Stomach (tissue), 9 donors: Measurements from ENCODE around the gene ZNF32. TPM values are rescaled to one million over a fixed set of nuclear protein-coding genes. Genes with fewer than 3 reads are reported as not detected.

Experiments used
- DNase-seq, 2 donors: peaks; one replicate each; pipeline versions ENCODE4 v3.0.0 to v3.0.0-alpha.2; 2013 to 2019
- H3K27ac ChIP-seq, 5 donors: fragments of 200-600 bp in 4 of 5; sonication (generic) in 4 of 5; one replicate each; pipeline ENCODE4 v1.5.1; 2013 to 2019; ENCODE audit warnings: mild to moderate bottlenecking in 1 of 5, moderate library complexity in 1 of 5
- H3K27me3 ChIP-seq, 3 donors: fragments of 200-600 bp; sonication (generic); one replicate each; pipeline ENCODE4 v1.5.1; 2017 to 2019; ENCODE audit warnings: mixed run types in 1 of 3
- H3K36me3 ChIP-seq, 4 donors: fragments of 200-600 bp; sonication (generic); 1 replicate in 3 of 4; 2 replicates in 1 of 4; pipeline ENCODE4 v1.5.1; 2016 to 2019
- H3K4me1 ChIP-seq, 4 donors: fragments of 200-600 bp; sonication (generic); one replicate each; pipeline ENCODE4 v1.5.1; 2016 to 2019
- H3K4me3 ChIP-seq, 4 donors: fragments of 200-600 bp; sonication (generic) in 3 of 4; one replicate each; pipeline ENCODE4 v1.5.1; 2016 to 2019; ENCODE audit warnings: mild to moderate bottlenecking in 1 of 4
- H3K9me3 ChIP-seq, 4 donors: fragments of 200-600 bp; sonication (generic); one replicate each; pipeline ENCODE4 v1.5.1; 2016 to 2019
- EP300 ChIP-seq: sonication (generic); formaldehyde crosslinking; IDR thresholded peaks from one replicate; pipeline ENCODE4 v1.6.1; 2017; ENCODE audit warnings: antibody characterized with exemption
- POLR2A ChIP-seq, 4 donors: fragments of 450-650 bp; IDR thresholded peaks; one replicate each; pipeline ENCODE4 v1.6.1; 2016; ENCODE audit warnings: antibody characterized with exemption in 4 of 4, control low read depth in 2 of 4, mild to moderate bottlenecking in 1 of 4, moderate library complexity in 1 of 4
- POLR2AphosphoS5 ChIP-seq, 3 donors: sonication (generic); formaldehyde crosslinking; IDR thresholded peaks; one replicate each; pipeline ENCODE4 v1.6.1; 2016; ENCODE audit warnings: antibody characterized with exemption in 3 of 3
- WGBS, 5 donors: extraction: QIAGEN DNeasy Blood & Tissue Kit in 3 of 5; methylation state at CpG; one replicate each; pipeline versions ENCODE4 v1.1.5 to v1.1.7; 2013 to 2018; 5-methylcytosine and 5-hydroxymethylcytosine counted together
- intact Hi-C: fragments of 100-400 bp; cut with DNase I; formaldehyde crosslinking; loops from one replicate; pipeline ENCODE4 v1.15.1; 2023; ENCODE audit warnings: low total_unique reads
- polyA plus RNA-seq, 3 donors: library from polyadenylated mRNA; stranded (reverse); fragments of 200-250 nt; gene quantifications; one replicate each; pipeline ENCODE4 v1.2.3, GENCODE V29; 2013
- total RNA-seq, 5 donors: library from RNA; depleted of rRNA; stranded (reverse); fragments of >200 nt; gene quantifications; one replicate each; pipeline versions ENCODE4 v1.1.0 to v1.2.3, GENCODE V29; 2014 to 2016
- TF ChIP-seq, protein P1 (sequence below), 7 experiments: fragments of 450-650 bp in 4 of 7; fragments of 200-600 bp in 3 of 7; sonication (generic) in 3 of 7; IDR thresholded peaks; one replicate each; pipeline ENCODE4 v1.5.1; 2016 to 2019; ENCODE audit warnings: antibody characterized with exemption in 7 of 7, control low read depth in 2 of 7, mild to moderate bottlenecking in 1 of 7
- donor health status: healthy with polysubstance abuse.
- donor health status: Bipolar disorder and iron deficiency.
- donor health status: healthy.

The ZNF32 gene
- total and polyA plus RNA-seq, 8 donors, result 8.7 to 75.9 (median 51.2) TPM

DNA sequence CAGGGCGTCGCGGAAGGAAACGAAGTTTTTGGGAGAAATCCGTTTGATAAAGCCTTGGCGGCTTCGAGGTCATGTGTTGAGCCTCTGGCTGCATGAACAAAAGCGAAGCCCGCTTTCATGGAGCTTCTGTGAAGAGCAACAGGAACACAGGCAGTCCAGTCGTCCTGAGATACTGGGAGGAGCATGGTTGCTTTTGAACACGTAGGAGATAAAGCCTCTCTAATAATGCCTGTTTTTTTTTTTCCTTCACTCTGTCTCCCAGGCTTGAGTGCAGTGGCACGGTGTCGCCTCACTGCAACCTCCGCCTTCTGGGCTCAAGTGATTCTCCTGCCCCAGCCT lies 473 bp upstream of the ZNF32 start:
- DNase-seq, result no peak
- intact Hi-C loops, result loop anchor here (10.0 kb wide), 1 partner anchor 74 kb away; the partner anchor contains the start of gene ZNF239
- Histone ChIP-seq H3K9me3 (peaks cover 19 to 34% (median 24%) of the 10 kb centered on the region in 4 donors), H3K27me3 (no peaks in the 10 kb centered on the region), H3K4me1 (peaks cover 0 to 21% (median 11%) of the 10 kb centered on the region in 4 donors), H3K27ac (peak overlapping the region in 4 of 5 donors; percentile 81 to 89 (median 84)), H3K4me3 (peak overlapping the region; percentile 63 to 90 (median 78)), H3K36me3 (peaks cover 18 to 27% (median 21%) of the 10 kb centered on the region in 4 donors)
- 15 to 20% (median 20%) methylated on average over 14 of the region's 14 CpGs for WGBS, 5 donors
- TF ChIP-seq POLR2A (IDR thresholded peaks at IDR 0.05) (no peak), POLR2AphosphoS5 (IDR thresholded peaks at IDR 0.05) (no peak), EP300 (no peak)
- TF ChIP-seq, protein P1, sequence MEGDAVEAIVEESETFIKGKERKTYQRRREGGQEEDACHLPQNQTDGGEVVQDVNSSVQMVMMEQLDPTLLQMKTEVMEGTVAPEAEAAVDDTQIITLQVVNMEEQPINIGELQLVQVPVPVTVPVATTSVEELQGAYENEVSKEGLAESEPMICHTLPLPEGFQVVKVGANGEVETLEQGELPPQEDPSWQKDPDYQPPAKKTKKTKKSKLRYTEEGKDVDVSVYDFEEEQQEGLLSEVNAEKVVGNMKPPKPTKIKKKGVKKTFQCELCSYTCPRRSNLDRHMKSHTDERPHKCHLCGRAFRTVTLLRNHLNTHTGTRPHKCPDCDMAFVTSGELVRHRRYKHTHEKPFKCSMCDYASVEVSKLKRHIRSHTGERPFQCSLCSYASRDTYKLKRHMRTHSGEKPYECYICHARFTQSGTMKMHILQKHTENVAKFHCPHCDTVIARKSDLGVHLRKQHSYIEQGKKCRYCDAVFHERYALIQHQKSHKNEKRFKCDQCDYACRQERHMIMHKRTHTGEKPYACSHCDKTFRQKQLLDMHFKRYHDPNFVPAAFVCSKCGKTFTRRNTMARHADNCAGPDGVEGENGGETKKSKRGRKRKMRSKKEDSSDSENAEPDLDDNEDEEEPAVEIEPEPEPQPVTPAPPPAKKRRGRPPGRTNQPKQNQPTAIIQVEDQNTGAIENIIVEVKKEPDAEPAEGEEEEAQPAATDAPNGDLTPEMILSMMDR (IDR thresholded peaks at IDR 0.05), result no peak

DNA sequence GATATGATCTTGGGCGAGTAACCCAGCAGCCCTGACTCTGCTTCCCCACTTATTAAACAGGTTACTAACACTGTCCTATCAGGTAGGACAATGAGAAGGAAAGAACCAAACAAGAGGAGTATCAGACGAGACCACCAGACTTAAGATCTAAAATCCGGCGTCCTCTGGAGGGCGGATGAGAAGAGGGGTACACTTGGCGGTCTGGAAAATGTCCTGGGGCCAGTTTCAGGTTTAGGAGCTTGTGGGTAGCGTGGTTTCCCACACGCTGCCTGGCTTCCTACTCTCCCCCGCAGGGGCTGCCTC lies 635 bp downstream of the ZNF32 start:
- H3K36me3 ChIP-seq, result peaks cover 28 to 38% (median 32%) of the 10 kb centered on the region in 4 donors
- peak overlapping the region; percentile 58 to 89 (median 83) for H3K27ac ChIP-seq
- no peak for TF ChIP-seq EP300
- TF ChIP-seq, protein P1 (IDR thresholded peaks at IDR 0.05), result no peak
- TF ChIP-seq POLR2AphosphoS5 (IDR thresholded peaks at IDR 0.05), result no peak
- no peak for TF ChIP-seq POLR2A (IDR thresholded peaks at IDR 0.05)
- DNase-seq, result no peak
- H3K4me3 ChIP-seq, result peak overlapping the region; percentile 63 to 90 (median 78)
- peaks cover 0 to 21% (median 11%) of the 10 kb centered on the region in 4 donors for H3K4me1 ChIP-seq
- WGBS, 5 donors, result 39 to 71% (median 47%) methylated on average over 7 to 9 of the region's 9 CpGs
- intact Hi-C loops, result loop anchor here (10.0 kb wide), 1 partner anchor 73 kb away; the partner anchor contains the start of gene ZNF239
- peaks cover 31 to 45% (median 35%) of the 10 kb centered on the region in 4 donors for H3K9me3 ChIP-seq
- no peaks in the 10 kb centered on the region for H3K27me3 ChIP-seq

DNA sequence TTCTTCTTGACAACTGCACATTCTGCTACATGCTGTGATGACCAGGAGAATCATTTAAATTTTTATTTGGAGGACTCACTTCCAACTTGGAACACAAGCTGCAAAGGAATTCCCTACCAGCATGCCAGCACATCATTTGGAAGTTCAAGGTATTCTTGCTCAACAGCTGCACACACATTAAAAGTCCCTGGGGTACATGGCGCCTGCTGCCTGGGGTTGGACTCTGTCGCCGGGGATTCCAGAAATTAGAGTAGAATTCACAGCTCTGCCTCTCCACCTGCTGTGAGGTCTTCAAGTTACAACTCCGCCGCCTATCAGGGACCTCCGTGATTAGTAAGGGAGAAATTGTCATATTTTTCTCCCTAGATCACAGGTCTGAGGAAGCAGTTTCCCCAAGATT lies 1.1 kb downstream of the ZNF32 start:
- H3K36me3 ChIP-seq, result peaks cover 30 to 42% (median 36%) of the 10 kb centered on the region in 4 donors
- TF ChIP-seq, protein P1 (IDR thresholded peaks at IDR 0.05), result no peak
- TF ChIP-seq POLR2A (IDR thresholded peaks at IDR 0.05) (no peak), EP300 (no peak), POLR2AphosphoS5 (IDR thresholded peaks at IDR 0.05) (no peak)

DNA sequence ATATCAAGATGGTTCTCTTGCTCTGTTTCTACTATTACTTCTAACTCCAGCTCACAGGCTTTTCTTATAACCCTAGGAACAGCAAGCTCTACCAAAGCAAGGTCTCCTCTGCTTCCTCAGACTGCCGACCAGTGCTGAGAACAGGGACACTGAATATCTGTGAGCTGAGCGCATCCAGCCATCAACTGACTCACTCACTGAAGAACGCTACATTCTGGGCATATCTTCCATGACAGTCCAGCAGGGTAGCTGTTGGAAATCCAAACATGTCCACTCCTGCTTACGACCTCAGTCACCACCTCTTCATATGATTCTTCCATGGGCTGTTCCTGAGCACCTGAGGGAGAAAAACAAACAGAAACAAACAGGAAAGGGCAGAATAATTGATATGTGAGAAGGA lies 2.8 kb downstream of the ZNF32 start:
- no peak for DNase-seq
- Histone ChIP-seq H3K27ac (no peak overlapping the region), H3K27me3 (no peaks in the 10 kb centered on the region), H3K4me3 (no peak overlapping the region), H3K36me3 (peaks cover 30 to 51% (median 40%) of the 10 kb centered on the region in 4 donors), H3K9me3 (peaks cover 48 to 67% (median 54%) of the 10 kb centered on the region in 4 donors), H3K4me1 (peaks cover 0 to 21% (median 11%) of the 10 kb centered on the region in 4 donors)
- TF ChIP-seq POLR2A (IDR thresholded peaks at IDR 0.05) (no peak), POLR2AphosphoS5 (IDR thresholded peaks at IDR 0.05) (no peak), EP300 (no peak)
- TF ChIP-seq, protein P1 (IDR thresholded peaks at IDR 0.05), result no peak
- intact Hi-C loops, result loop anchor here (10.0 kb wide), 1 partner anchor 71 kb away; the partner anchor contains the start of gene ZNF239
- WGBS, 5 donors, result 97 to 99% (median 98%) methylated on average over 4 of the region's 4 CpGs

More for the DNA sequence above, 1.1 kb downstream of the ZNF32 start:
- no peak for DNase-seq
- H3K27ac ChIP-seq, result no peak overlapping the region
- H3K9me3 ChIP-seq, result peaks cover 35 to 50% (median 39%) of the 10 kb centered on the region in 4 donors
- no peaks in the 10 kb centered on the region for H3K27me3 ChIP-seq
- H3K4me1 ChIP-seq, result peaks cover 0 to 21% (median 11%) of the 10 kb centered on the region in 4 donors
- intact Hi-C loops, result loop anchor here (10.0 kb wide), 1 partner anchor 73 kb away; the partner anchor contains the start of gene ZNF239
- WGBS, 5 donors, result 95 to 100% (median 98%) methylated on average over 6 of the region's 6 CpGs
- H3K4me3 ChIP-seq, result peak overlapping the region; percentile 63 to 90 (median 78)
